ENCODE results near the gene C1GALT1. TPM values are rescaled to one million over a fixed set of nuclear protein-coding genes. Genes with fewer than 3 reads are reported as not detected.

The C1GALT1 gene
- total RNA-seq, 3 donors from 2014 or later = 39.7 to 42.0 (median 40.4) TPM

DNA sequence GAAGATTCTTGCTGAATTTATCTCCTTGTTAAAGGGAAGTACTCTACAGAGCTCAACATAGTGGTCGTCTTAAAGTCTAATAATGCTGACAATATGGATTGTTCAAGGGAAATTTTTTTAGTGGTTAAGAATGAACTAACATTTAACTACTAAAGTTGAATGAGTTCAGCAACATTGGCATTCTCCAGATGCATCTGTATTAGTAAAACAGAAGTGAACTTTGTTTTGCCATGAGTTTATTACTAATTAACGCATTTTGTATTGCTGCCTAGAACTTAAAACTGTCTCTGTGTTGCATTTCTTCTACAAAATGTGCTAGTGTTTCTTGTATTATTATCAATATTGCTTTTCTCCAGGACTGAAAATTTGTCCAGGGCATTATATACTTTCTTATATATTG lies 67.5 kb downstream of the C1GALT1 start:
- no peaks in the 10 kb centered on the region for H3K27me3 Mint-ChIP-seq (ENCODE audit: low read depth)
- no peaks in the 10 kb centered on the region for H3K9me3 Mint-ChIP-seq

DNA sequence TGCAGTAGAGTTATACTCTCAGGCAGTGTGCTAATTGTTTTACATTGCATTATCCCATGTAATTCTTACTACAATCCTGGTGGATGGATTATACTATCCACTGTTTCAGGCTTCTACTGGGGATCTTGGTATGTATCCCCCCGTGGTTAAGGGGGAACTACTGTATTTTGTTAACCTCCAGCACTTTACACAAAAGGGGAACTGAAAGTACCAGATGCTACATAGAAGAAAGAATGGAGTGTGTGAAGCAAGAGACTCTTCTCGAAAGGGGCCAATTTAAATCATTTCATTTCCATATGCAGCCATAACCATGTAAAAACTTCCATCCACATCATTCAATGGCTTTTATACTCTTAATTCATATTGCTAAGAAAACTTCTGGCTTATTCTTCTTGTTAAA lies 69.4 kb downstream of the C1GALT1 start:
- no peaks in the 10 kb centered on the region for H3K27me3 Mint-ChIP-seq (ENCODE audit: low read depth)
- H3K4me1 Mint-ChIP-seq (ENCODE audit: low read depth) = peaks cover 18% of the 10 kb centered on the region
- DNase-seq = no peak
- no peak for ATAC-seq
- H3K9me3 Mint-ChIP-seq = no peaks in the 10 kb centered on the region
- peaks cover 11% of the 10 kb centered on the region for H3K36me3 Mint-ChIP-seq (ENCODE audit: insufficient read depth)
- no peak overlapping the region for H3K4me3 Mint-ChIP-seq

More for the DNA sequence above, 67.5 kb downstream of the C1GALT1 start:
- peaks cover 23% of the 10 kb centered on the region for H3K4me1 Mint-ChIP-seq (ENCODE audit: low read depth)
- H3K4me3 Mint-ChIP-seq = no peak overlapping the region
- DNase-seq (no peak), ATAC-seq (no peak)
- peaks cover 14% of the 10 kb centered on the region for H3K36me3 Mint-ChIP-seq (ENCODE audit: insufficient read depth)

DNA sequence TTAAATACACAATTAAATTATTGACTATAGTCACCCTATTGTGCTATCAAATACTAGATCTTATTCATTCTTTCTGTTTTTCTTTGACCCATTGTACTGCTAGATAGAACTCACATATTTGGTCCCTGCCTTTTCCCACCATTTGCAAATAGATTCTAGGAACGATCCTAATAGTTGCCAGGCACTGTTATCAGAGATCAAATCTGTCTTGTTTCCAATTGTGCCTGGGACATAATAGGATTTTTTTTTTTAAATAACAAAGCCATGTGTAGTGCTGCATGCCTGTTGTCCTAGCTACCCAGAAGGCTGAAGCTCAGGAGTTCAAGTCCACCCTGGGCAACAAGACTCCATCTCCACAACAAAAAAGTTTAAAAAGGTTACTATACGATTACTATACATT lies 72.0 kb downstream of the C1GALT1 start:
- no peak for ATAC-seq
- H3K9me3 Mint-ChIP-seq = no peaks in the 10 kb centered on the region
- H3K27me3 Mint-ChIP-seq (ENCODE audit: low read depth) = no peaks in the 10 kb centered on the region
- DNase-seq = no peak
- H3K4me3 Mint-ChIP-seq = no peak overlapping the region
- peaks cover 30% of the 10 kb centered on the region for H3K4me1 Mint-ChIP-seq (ENCODE audit: low read depth)
- H3K36me3 Mint-ChIP-seq (ENCODE audit: insufficient read depth) = peaks cover 11% of the 10 kb centered on the region

DNA sequence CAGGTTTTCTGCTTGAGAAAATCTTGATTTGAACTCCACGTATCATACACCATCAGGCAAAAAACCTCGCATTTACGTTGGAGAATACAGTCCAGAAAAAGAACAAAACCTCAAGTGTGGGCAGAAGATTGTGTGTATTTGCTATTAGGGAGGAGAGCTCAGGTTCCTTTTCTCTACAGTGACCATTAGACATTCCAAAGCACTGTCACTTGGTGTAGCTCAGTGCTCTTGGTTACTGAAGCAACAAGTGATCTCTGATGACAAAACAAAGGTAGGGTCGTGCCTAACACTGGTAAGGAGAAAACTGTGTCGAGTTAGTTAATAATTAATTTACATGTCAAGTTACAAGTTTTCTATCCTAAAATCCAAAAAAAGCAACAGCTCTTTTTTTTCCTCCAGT lies 72.6 kb downstream of the C1GALT1 start:
- DNase-seq (no peak), ATAC-seq (no peak)
- peaks cover 12% of the 10 kb centered on the region for H3K36me3 Mint-ChIP-seq (ENCODE audit: insufficient read depth)
- H3K4me1 Mint-ChIP-seq (ENCODE audit: low read depth) = peaks cover 36% of the 10 kb centered on the region
- no peaks in the 10 kb centered on the region for H3K27me3 Mint-ChIP-seq (ENCODE audit: low read depth)
- H3K9me3 Mint-ChIP-seq = no peaks in the 10 kb centered on the region
- H3K4me3 Mint-ChIP-seq = no peak overlapping the region

DNA sequence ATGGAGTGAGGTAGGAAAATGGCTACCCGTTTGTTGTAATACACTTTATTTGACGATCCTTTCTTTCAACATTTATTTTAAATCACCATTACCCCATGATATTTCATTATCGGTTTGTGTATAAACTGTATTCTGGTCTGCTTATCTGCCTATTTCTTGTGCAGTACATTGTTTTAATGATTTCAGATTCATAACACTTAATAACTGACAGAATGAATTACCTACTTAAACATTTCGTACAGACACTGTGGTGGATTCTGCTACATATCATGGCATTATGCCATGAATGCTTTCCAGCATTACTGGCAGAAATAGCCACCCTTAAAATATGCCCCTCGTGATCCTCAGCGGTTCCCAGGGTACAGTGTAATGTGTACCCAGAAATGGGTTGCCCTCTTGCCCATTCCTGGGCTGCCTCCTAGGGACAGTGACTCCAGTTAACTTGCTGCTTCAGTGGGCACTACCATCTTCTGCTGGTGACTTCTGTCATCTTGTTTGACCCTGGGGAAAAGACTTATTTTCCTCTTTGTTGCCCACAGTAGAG lies 74.5 kb downstream of the C1GALT1 start:
- Mint-ChIP-seq H3K9me3 (peaks cover 6% of the 10 kb centered on the region), H3K4me3 (no peak overlapping the region), H3K27me3 (ENCODE audit: low read depth) (no peaks in the 10 kb centered on the region), H3K4me1 (ENCODE audit: low read depth) (peaks cover 36% of the 10 kb centered on the region), H3K36me3 (ENCODE audit: insufficient read depth) (peaks cover 12% of the 10 kb centered on the region)
- ATAC-seq (no peak), DNase-seq (no peak)

DNA sequence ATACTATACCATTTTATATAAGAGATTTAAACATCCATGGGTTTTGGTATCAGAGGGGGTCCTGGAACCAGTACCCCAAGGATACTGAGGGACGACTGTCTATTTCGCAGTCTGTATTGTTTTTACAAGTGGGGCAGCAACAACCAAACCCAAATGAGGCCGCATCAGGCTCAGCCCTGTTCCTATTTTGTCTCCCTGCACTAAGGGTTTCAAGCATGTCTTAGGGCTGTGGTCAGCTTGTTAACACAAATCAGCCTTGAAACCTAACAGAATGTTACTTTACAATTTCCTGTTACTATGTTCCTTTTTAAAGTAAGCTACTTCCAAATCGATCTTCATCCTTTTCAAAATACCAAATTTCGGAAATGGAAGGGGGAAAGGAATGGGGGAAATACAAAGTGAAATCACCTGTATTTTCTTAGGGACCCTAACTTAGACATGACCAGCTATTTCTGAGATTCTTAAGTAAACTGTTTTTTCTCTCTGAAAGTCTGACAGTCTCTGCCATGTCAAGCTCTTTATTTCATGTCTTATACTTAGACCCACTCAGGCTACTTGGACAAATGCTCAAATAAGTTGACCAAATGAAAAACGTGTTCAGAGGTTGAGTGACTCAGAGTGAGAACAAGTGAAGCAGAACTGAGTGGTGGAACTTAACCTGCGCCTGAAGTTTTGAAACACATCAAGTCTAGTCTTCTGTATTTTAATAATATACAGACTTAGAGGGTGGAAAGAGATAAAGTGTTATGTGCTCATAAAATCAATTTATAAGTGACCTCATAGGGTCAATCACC lies 75.8 kb downstream of the C1GALT1 start:
- H3K9me3 Mint-ChIP-seq = peaks cover 6% of the 10 kb centered on the region
- peaks cover 10% of the 10 kb centered on the region for H3K36me3 Mint-ChIP-seq (ENCODE audit: insufficient read depth)
- peak; percentile 23 to 53 for ATAC-seq
- no peak for DNase-seq
- peak overlapping the region; percentile 54 for H3K4me3 Mint-ChIP-seq
- H3K27me3 Mint-ChIP-seq (ENCODE audit: low read depth) = no peaks in the 10 kb centered on the region
- H3K4me1 Mint-ChIP-seq (ENCODE audit: low read depth) = peaks cover 38% of the 10 kb centered on the region

DNA sequence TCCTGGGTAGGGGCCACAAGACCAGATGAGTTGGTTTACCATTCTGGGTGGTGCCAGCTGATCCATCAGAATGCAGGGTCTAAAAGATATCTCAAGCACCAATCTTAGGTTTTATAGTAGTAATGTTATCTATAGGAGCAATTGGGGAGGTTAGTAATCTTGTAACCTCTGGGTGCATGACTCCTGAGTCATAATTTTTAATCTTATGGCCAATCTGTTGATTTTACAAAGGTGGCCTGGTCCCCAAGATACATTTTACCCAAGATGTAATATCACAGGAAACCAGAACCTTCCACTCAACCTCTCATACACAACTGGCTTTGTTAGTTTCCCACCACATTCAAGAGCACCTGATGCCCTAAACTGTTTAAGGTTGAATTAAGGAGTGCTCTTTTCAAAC lies 79.5 kb downstream of the C1GALT1 start:
- Mint-ChIP-seq H3K4me1 (ENCODE audit: low read depth) (peaks cover 34% of the 10 kb centered on the region), H3K4me3 (no peak overlapping the region), H3K9me3 (peaks cover 6% of the 10 kb centered on the region), H3K36me3 (ENCODE audit: insufficient read depth) (peaks cover 4% of the 10 kb centered on the region), H3K27me3 (ENCODE audit: low read depth) (no peaks in the 10 kb centered on the region)
- DNase-seq (no peak), ATAC-seq (no peak)

DNA sequence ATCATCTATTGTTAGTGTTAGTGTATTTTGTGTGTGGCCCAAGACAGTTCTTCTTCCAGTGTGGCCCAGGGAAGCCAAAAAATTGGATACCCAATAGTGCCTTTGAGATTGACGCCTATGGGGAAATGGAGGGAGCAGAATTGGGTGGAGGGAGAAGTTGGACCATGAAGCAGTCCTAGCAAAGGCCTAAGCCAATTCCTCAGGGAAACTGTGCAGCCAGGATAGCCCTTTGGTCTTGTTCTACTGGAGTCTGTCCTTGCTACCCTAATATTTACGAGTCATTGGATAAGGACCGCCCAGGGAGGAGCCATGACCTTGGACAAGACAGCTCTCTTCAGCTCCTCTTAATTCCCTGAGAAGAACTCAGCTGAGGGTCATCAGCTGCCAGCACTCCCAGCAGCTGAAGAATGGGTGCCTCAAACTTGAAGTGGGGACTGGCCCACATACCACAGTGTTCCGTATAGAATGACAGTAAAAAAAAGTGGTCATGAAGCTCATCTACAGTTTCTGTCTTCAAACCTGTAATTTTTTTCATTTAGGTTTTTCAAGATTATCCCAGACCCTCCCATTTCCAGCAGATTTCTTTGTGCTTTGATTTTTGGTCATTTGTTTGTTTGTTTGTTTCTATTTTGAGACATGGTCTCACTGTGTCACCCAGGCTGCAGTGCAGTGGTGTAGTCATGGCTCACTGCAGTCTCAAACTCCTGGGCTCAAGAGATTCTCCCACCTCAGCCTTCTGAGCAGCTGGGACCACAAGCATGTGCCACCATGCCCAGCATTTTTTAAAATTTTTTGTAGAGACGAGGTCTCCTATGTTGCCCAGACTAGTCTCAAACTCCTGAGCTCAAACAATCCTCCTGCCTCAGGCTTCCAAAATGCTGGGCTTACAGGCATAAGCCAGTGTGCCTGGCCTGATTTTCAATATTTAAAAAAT lies 81.2 kb downstream of the C1GALT1 start:
- Mint-ChIP-seq H3K36me3 (ENCODE audit: insufficient read depth) (peaks cover 4% of the 10 kb centered on the region), H3K4me3 (no peak overlapping the region), H3K9me3 (peaks cover 6% of the 10 kb centered on the region), H3K4me1 (ENCODE audit: low read depth) (peaks cover 19% of the 10 kb centered on the region), H3K27me3 (ENCODE audit: low read depth) (no peaks in the 10 kb centered on the region)
- ATAC-seq (no peak), DNase-seq (no peak)

DNA sequence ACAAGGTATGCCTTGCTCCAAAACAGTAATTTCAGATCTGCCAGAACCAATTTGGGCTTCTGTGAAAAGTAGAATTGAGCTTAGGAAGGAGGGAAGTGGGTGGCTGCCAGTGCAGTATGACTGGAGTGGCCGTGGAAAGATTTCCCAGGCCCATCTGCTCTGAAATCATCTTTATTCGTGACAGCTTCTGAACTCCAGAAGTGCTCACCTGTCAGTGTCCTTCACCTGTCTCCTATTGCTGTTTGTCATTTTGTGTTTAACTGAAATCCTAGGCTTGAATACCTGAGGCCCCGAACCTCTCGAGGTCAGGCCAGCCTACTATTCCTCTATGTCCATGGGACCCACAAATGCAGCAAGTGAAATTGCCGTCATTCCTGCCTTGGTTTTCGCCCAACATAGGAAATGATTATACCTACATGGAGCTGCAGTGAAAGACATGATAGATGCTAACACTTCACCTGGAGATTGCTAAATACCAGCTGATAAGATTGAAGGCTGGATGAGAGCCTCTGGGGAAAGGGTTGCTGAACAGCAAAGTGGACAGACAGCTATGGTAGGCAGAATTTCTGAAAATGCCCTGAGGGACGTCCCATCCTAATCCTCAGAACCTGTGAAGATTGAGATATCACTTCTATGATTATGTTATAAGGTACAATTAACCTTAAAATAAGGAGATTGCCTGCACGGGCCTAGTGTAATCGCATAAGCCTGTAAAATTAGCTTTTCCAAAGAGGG lies 82.1 kb downstream of the C1GALT1 start:
- Mint-ChIP-seq H3K36me3 (ENCODE audit: insufficient read depth) (peaks cover 2% of the 10 kb centered on the region), H3K4me3 (no peak overlapping the region), H3K4me1 (ENCODE audit: low read depth) (peaks cover 13% of the 10 kb centered on the region), H3K9me3 (peaks cover 6% of the 10 kb centered on the region), H3K27me3 (ENCODE audit: low read depth) (no peaks in the 10 kb centered on the region)
- DNase-seq (no peak), ATAC-seq (no peak)

DNA sequence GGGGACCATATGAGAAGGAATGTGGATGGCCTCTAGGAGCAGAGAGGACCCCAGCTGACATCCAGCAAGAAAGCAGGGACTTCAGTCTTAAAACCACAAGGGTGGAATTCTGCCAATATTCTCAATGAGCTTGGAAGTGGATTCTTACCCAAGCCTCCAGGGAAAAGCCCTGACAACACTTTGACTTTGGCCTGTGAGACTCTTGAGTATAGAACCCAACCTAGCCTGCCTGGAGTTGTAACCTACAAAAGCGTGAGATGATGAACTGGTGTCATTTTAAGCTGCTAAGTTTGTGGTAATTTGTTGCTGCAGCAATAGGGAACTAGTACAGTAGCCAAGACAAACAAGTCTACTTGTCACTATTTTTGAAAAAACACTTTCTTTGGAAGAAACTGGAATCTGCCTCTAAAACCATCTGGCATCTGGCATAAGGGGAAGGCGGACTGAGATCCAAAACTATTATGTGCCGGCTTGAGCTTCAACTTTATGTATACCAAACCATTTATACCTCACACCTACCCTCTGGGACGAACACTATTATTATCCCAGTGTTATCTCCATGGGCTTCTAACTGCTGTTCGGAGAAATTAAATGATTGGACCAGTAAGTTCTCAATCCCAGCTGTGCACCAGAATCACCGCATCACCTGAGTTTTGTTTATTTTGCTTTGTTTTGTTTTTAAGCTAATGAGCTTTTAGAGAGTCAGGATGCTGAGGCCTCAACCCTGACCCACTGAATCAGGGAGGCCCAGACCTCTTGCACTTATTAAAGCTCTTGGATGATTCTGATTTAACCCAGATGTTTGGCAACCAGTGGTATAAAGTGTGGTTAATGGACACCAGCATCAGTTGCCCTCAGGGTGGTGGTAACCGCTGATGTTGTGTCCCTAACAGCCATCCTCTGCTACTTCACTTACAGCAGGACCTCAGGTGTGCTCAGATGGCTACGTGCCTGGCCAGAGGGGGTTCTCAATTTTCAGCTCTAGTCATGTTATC lies 83.0 kb downstream of the C1GALT1 start:
- Mint-ChIP-seq H3K4me1 (ENCODE audit: low read depth) (peaks cover 5% of the 10 kb centered on the region), H3K27me3 (ENCODE audit: low read depth) (no peaks in the 10 kb centered on the region), H3K9me3 (peaks cover 6% of the 10 kb centered on the region), H3K4me3 (no peak overlapping the region), H3K36me3 (ENCODE audit: insufficient read depth) (peaks cover 2% of the 10 kb centered on the region)
- ATAC-seq = no peak
- no peak for DNase-seq

DNA sequence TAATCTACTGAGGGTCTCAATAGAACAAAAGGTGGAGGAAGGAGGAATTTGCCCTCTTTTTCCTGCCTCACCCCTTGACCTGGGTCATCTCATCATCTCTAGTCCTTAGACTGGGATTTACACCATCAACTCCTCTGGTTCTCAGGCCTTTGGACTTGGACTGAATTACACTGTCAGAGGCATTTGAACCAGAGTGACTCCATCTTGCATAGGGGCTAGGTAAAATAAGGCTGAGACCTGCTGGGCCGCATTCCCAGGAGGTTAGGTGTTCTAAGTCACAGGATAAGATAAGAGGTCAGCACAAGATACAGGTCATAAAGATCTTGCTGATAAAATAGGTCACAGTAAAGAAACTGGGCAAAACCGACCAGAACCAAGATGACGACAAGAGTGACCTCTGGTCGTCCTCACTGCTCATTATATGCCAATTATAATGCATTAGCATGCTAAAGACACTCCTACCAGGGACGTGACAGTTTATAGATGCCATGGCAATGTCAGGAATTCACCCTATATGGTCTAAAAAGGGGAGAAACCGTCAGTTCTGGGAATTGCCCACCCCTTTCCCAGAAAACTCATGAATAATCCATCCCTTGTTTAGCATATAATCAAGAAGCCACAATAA lies 84.0 kb downstream of the C1GALT1 start:
- H3K4me1 Mint-ChIP-seq (ENCODE audit: low read depth) = peaks cover 2% of the 10 kb centered on the region
- H3K9me3 Mint-ChIP-seq = peaks cover 3% of the 10 kb centered on the region
- no peak for ATAC-seq
- DNase-seq = no peak
- no peaks in the 10 kb centered on the region for H3K36me3 Mint-ChIP-seq (ENCODE audit: insufficient read depth)
- H3K27me3 Mint-ChIP-seq (ENCODE audit: low read depth) = no peaks in the 10 kb centered on the region
- no peak overlapping the region for H3K4me3 Mint-ChIP-seq

DNA sequence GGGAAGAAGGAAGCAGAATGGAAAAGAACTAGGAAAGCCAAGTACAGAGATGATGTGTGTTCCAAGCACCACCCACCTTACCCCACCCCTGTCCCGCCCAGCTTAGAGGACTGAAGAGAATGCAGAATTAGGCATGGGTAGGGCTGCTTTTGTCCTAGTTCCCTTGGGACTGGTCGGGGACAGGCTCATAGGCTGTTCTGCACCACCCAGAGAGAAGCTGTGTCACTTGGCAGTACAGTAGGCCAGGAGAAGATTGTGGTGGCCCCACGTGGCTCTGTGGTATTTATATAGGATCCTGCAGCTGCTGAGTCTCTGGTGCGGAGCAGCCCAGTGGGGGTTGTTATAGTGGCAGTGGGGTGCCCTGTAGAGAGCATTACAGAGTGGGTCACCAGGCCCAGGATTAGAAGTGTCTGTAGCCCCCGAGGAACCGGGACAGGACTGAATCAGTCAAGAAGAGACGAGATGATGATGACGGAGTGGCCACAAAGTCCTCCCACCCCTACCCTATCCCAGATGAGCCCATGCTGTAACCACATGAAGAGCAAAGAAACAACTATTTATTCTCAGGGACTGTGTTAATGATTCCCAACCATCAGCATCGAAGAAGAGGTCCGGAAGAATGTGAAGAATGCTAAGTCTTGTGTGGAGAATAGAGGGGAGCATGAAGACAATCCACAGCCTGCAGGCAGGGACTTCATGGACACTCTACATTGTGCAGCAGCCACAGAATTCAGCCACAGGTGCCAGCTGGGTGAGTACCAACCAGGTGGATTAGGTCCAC lies 88.9 kb downstream of the C1GALT1 start:
- DNase-seq (no peak), ATAC-seq (no peak)
- no peaks in the 10 kb centered on the region for H3K9me3 Mint-ChIP-seq
- H3K4me1 Mint-ChIP-seq (ENCODE audit: low read depth) = no peaks in the 10 kb centered on the region
- no peaks in the 10 kb centered on the region for H3K36me3 Mint-ChIP-seq (ENCODE audit: insufficient read depth)
- H3K27me3 Mint-ChIP-seq (ENCODE audit: low read depth) = peaks cover 1% of the 10 kb centered on the region
- H3K4me3 Mint-ChIP-seq = no peak overlapping the region

All from activated T-cell treated with anti-CD3 and anti-CD28 coated beads, Interleukin-2, amount 50 U/mL, for 4 hours (primary cell).